ENCODE measurements around the gene HOXA4.

GRCh38 chr7:27148756-27149641, 18.4 kb upstream of the HOXA4 start:
- TF ChIP-seq CTCF (conservative IDR thresholded peaks at IDR 0.05): no peak
- TF ChIP-seq ZFX (IDR thresholded peaks at IDR 0.05): no peak
